ENCODE results near the gene HRG. TPM values are rescaled to one million over a fixed set of nuclear protein-coding genes. Genes with fewer than 3 reads are reported as not detected.
"Not testable (repeated sequence)": the region's sequence is repeated elsewhere in the genome, so short reads cannot be mapped to it uniquely, and the experiment has no call there.

HRG gene
- polyA plus RNA-seq, 3 donors from 2014 or later = not detected

DNA sequence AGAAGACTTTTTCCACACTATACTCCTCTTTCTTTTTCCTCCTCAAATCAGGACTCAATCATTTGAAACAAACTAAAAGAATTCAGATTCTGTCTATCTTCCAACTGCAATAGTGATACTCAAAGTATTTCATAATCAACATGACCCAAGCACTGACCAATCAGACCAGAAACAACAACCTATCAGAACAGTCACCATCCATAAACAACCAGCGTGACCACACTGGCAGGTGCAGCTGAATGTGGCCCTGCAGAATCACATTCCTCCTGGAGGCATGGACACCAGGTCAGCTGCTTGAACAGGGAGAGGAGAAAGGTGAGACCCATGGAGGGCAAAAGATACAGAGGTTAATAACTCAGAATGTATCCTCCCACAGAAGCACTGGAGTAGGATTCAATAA lies 13.3 kb downstream of the HRG start:
- peaks cover 4 to 17% of the 10 kb centered on the region in 2 donors for H3K4me1 Mint-ChIP-seq
- H3K27me3 Mint-ChIP-seq (ENCODE audit: low read depth in 3 of 3) = peaks cover 6 to 30% (median 27%) of the 10 kb centered on the region in 3 donors
- H3K4me3 Mint-ChIP-seq = no peak overlapping the region
- peaks cover 0 to 5% (median 0%) of the 10 kb centered on the region in 6 donors for H3K9me3 Mint-ChIP-seq
- H3K36me3 Mint-ChIP-seq = no peaks in the 10 kb centered on the region
- H3K27ac Mint-ChIP-seq = no peak overlapping the region
- DNase-seq = no peak

DNA sequence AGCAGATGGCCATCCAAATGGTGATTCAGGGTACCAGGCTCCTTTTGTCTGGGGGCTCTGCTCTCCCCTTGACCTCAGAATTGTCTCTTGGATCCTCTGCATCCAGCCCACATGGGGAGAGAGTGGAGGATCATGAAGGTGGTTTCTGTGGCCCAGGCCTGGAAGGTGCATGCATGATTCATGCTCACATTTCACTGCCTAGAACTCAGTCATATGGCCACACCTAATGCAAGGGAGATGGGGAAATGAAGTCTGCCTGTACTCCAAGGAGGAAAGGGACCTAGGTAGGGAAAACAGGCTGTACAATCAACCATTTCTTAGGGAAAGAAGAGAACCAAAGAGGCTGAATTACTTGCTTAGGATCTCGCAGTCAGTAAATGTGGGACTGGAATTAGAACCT lies 15.1 kb downstream of the HRG start:
- peaks cover 3 to 14% (median 9%) of the 10 kb centered on the region in 6 donors for H3K9me3 Mint-ChIP-seq
- DNase-seq = no peak
- peaks cover 0 to 8% (median 0%) of the 10 kb centered on the region in 3 donors for H3K36me3 Mint-ChIP-seq
- no peak overlapping the region for H3K27ac Mint-ChIP-seq
- peaks cover 11 to 31% (median 31%) of the 10 kb centered on the region in 3 donors for H3K27me3 Mint-ChIP-seq (ENCODE audit: low read depth in 3 of 3)
- no peak overlapping the region for H3K4me3 Mint-ChIP-seq
- peaks cover 11 to 34% of the 10 kb centered on the region in 2 donors for H3K4me1 Mint-ChIP-seq

DNA sequence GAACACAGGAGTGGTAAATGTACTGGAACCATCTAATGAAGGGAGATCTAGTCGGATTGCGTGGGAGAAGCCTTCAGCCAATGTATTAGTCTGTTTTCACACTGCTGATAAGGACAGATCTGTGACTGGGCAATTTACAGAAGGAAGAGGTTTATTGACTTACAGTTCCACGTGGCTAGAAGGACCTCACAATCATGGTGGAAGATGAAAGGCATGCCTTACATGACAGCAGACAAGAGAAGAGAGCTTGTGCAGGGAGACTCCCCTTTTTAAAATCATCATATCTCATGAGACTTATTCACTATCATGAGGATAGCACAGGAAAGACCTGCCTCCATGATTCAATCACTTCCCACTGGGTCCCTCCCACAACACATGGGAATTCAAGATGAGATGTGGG lies 17.0 kb downstream of the HRG start:
- Mint-ChIP-seq H3K4me3 (peak overlapping the region in 1 of 5 donors; percentile 9), H3K36me3 (peaks cover 0 to 8% (median 0%) of the 10 kb centered on the region in 3 donors), H3K27ac (no peak overlapping the region), H3K4me1 (peaks cover 30 to 53% of the 10 kb centered on the region in 2 donors), H3K27me3 (ENCODE audit: low read depth in 3 of 3) (peaks cover 14 to 36% (median 19%) of the 10 kb centered on the region in 3 donors), H3K9me3 (peaks cover 3 to 14% (median 9%) of the 10 kb centered on the region in 6 donors)
- no peak for DNase-seq

DNA sequence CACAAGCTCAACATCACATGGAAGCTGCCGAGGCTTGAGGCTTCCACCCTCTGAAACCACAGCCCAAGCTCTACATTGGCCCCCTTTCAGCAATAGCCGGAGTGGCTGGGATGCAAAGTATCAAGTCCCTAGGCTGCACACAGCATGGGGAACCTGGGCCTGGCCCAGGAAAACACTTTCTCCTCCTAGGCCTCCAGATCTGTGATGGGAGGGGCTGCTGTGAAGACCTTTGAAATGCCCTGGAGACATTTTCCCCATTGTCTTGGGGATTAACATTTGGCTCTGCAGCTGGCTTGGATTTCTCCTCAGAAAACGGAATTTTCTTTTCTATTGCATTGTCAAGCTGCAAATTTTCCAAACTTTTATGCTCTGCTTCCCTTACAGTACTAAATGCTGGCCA lies 18.2 kb downstream of the HRG start:
- Mint-ChIP-seq H3K9me3 (peaks cover 3 to 14% (median 9%) of the 10 kb centered on the region in 6 donors), H3K27ac (no peak overlapping the region), H3K4me3 (peak overlapping the region in 1 of 5 donors; percentile 64), H3K27me3 (ENCODE audit: low read depth in 3 of 3) (peaks cover 14 to 33% (median 16%) of the 10 kb centered on the region in 3 donors), H3K36me3 (peaks cover 0 to 8% (median 0%) of the 10 kb centered on the region in 3 donors), H3K4me1 (peaks cover 34 to 58% of the 10 kb centered on the region in 2 donors)
- no peak for DNase-seq

DNA sequence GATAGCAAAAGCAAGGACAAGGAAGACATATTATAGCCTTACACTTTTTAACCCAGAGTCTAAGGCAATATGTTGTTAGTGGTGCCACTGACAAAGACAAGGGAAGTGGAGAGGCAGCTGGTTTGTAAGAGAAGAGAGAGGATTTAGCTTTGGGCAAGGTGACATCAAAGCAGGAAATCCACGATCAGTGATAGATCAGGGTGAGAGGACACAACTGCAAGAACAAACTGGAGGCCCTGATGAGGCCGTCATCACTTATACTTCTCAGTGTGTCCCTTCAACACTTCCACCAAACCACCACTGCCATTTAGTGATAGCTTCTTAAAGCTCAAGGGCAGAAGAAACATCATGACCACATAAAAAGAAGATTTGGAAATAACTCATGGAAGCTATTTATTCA lies 20.7 kb downstream of the HRG start:
- peak; percentile 50 to 67 (median 66) for DNase-seq
- Mint-ChIP-seq H3K27ac (peak overlapping the region; percentile 5 to 55 (median 23)), H3K9me3 (peaks cover 3 to 14% (median 9%) of the 10 kb centered on the region in 6 donors), H3K4me1 (peaks cover 40 to 80% of the 10 kb centered on the region in 2 donors), H3K4me3 (peak overlapping the region; percentile 49 to 74 (median 53)), H3K27me3 (ENCODE audit: low read depth in 3 of 3) (peaks cover 13 to 29% (median 19%) of the 10 kb centered on the region in 3 donors)
- H3K36me3 Mint-ChIP-seq = not testable (repeated sequence)

DNA sequence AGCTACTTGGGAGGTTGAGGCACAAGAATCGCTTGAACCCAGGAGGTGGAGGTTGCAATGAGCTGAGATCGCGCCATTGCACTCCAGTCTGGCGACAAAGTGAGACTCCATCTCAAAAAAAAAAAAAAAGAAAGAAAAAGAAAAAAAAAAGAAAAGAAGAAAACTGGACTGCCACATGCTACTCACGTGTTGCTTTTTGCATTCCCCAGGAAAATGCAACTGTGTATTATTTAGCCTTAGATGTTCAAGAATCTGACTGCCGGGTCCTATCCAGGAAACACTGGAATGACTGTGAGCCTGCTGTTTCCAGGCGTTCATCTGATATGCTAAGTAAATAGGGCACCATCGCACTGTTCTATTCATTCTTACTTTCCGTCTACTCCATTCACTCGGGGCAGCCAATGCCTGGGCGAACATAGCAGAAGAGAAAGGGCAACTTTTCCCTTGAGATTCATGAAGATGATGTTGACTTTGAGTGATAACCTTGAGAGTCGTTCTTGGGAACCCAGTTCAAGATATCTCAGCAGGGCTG lies 21.4 kb downstream of the HRG start:
- H3K4me3 Mint-ChIP-seq = peak overlapping the region in 4 of 5 donors; percentile 13 to 56 (median 30)
- peaks cover 3 to 14% (median 9%) of the 10 kb centered on the region in 6 donors for H3K9me3 Mint-ChIP-seq
- H3K4me1 Mint-ChIP-seq = peaks cover 47 to 87% of the 10 kb centered on the region in 2 donors
- no peak for DNase-seq
- no peak overlapping the region for H3K27ac Mint-ChIP-seq
- peaks cover 12 to 34% (median 25%) of the 10 kb centered on the region in 3 donors for H3K27me3 Mint-ChIP-seq (ENCODE audit: low read depth in 3 of 3)
- H3K36me3 Mint-ChIP-seq = peaks cover 0 to 8% (median 0%) of the 10 kb centered on the region in 3 donors

DNA sequence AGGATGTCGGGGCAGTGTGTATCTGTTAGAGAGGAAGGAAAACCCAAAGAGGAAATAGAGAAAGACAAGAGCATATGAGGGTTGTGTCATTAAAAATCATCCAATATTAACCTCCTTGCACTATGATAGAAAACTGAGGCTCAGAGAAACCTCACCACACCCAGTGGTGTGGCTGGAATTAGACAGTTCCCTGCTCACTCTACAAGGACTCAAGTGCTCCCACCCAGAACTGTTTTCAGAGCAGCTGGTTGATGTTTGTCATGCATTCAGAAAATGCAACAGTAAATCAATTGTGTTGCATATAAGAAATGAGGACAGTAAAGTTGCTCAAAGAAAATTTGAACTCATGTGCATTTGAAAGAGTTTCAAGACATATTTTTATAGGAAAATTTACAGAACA lies 24.5 kb downstream of the HRG start:
- not testable (repeated sequence) for H3K36me3 Mint-ChIP-seq, DNase-seq, H3K9me3 Mint-ChIP-seq, H3K4me3 Mint-ChIP-seq, H3K27ac Mint-ChIP-seq
- peaks cover 42 to 70% of the 10 kb centered on the region in 2 donors for H3K4me1 Mint-ChIP-seq
- H3K27me3 Mint-ChIP-seq (ENCODE audit: low read depth in 3 of 3) = peaks cover 7 to 29% (median 23%) of the 10 kb centered on the region in 3 donors

DNA sequence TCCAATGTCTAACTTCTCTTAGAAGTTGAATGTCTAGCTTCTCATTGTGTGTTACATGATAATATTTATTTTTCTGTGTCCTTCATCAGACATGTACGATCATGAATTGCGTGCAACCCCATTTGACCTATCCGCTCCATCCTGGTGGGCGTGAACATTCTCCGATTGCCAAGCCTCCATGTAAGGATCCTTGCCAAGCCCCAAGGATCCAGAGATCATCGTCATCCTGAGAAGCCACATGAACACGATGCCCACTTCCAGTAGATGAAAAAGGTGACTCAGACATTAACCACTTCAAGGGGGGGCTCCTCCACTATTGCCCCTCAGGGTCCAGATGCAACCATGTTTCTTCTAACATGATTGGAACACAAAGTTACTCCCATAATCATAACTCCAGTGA lies 25.9 kb downstream of the HRG start:
- Mint-ChIP-seq H3K27me3 (ENCODE audit: low read depth in 3 of 3) (peaks cover 3 to 28% (median 18%) of the 10 kb centered on the region in 3 donors), H3K4me3 (peak overlapping the region; percentile 31 to 67 (median 45)), H3K27ac (peak overlapping the region in 1 of 6 donors; percentile 32), H3K4me1 (peaks cover 29 to 56% of the 10 kb centered on the region in 2 donors), H3K36me3 (no peaks in the 10 kb centered on the region), H3K9me3 (peaks cover 0 to 3% (median 0%) of the 10 kb centered on the region in 6 donors)
- no peak for DNase-seq

DNA sequence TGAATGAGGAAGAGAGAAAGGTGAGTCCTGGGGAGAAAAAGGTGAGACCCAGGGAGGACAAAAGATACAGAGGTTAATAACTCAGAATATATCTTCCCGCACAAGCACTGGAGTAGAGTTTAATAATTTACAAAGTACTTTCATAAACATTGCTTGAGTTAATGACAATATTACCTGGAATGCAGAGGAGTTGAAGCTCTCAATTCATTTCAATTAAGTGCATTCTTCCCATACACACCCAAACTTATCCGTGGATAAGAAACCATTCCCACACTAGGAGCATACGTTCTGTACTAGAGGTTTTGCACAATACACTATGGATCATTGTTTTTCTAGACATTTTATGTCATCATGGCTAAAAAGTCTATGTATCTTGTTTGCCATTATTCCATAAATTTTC lies 28.0 kb downstream of the HRG start:
- Mint-ChIP-seq H3K4me3 (no peak overlapping the region), H3K27ac (no peak overlapping the region), H3K27me3 (ENCODE audit: low read depth in 3 of 3) (peaks cover 3 to 30% (median 16%) of the 10 kb centered on the region in 3 donors), H3K9me3 (peaks cover 0 to 3% (median 0%) of the 10 kb centered on the region in 6 donors), H3K4me1 (peaks cover 14 to 40% of the 10 kb centered on the region in 2 donors), H3K36me3 (no peaks in the 10 kb centered on the region)
- no peak for DNase-seq

DNA sequence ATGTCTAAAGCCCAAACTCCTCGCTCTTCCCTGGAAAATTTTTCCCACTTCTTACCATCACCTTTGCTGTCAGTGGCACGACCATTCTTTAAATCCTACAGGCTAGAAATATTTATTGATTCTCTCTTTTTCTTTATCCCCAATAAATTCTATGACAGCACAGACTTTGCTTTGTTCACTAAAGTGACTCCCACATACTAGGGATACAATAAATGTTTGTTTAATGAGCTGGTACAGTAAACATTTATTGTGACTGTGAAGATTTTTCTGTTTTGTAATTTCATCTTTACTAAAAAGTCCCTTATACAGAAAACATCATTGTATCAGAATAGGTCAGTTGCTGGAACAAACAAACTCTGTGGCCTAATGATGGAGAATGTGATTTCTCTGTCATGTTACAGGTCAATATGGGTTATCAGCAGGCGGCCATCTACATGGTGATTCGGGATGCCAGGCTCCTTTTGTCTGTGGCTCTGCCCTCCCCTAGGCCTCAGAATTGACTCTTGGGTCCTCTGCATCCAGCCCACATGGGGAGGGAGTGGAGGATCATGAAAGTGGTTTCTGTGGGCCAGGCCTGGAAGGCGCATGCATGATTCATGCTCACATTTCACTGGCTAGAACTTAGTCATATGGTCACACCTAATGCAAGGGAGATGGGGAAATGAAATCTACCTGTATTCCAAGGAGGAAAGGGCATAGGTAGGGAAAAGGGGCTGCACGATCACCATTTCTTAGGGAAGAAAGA lies 28.6 kb downstream of the HRG start:
- no peaks in the 10 kb centered on the region for H3K36me3 Mint-ChIP-seq
- H3K4me3 Mint-ChIP-seq = no peak overlapping the region
- H3K27ac Mint-ChIP-seq = no peak overlapping the region
- no peak for DNase-seq
- H3K9me3 Mint-ChIP-seq = peaks cover 0 to 3% (median 0%) of the 10 kb centered on the region in 6 donors
- H3K4me1 Mint-ChIP-seq = peaks cover 14 to 38% of the 10 kb centered on the region in 2 donors
- H3K27me3 Mint-ChIP-seq (ENCODE audit: low read depth in 3 of 3) = peaks cover 3 to 26% (median 16%) of the 10 kb centered on the region in 3 donors

DNA sequence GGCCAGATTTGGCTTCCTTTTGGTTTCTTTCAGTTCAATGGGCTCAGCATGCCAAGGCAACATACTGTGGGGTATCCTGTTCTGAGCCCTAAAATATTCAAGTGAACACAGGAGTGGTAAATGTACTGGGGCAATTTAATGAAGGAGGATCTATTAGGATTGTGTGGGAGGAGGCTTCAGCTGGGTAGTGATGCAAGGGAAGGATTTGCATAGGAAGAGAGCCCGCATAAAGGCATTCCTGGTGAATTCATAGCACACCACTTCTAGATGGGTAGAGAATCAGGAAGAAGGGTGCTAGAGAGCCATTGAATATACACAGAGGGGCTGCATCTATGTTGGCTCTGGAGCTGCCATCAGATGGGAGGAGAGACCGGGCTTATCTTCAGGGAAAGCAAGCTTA lies 30.7 kb downstream of the HRG start:
- Mint-ChIP-seq H3K36me3 (no peaks in the 10 kb centered on the region), H3K4me1 (peaks cover 8 to 17% of the 10 kb centered on the region in 2 donors), H3K9me3 (peaks cover 0 to 2% (median 0%) of the 10 kb centered on the region in 6 donors), H3K27ac (no peak overlapping the region), H3K4me3 (no peak overlapping the region), H3K27me3 (ENCODE audit: low read depth in 3 of 3) (peaks cover 8 to 17% (median 13%) of the 10 kb centered on the region in 3 donors)
- no peak for DNase-seq

DNA sequence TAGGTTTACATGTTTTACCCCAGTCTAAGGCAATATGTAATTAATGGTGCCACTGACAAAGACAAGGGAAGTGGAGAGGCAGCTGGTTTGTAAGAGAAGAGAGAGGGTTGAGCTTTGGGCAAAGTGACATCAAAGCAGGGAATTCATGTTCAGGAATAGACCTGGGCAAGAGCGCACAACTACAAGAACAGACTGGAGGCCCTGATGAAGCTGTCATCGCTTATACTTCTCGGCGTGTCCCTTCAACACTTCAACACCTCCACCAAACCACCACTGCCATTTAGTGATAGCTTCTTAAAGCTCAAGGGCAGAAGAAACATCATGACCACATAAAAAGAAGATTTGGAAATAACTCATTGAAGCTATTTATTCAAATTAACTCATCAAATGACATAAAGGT lies 31.7 kb downstream of the HRG start:
- peaks cover 0 to 2% (median 0%) of the 10 kb centered on the region in 6 donors for H3K9me3 Mint-ChIP-seq
- no peak for DNase-seq
- no peak overlapping the region for H3K27ac Mint-ChIP-seq
- no peaks in the 10 kb centered on the region for H3K36me3 Mint-ChIP-seq
- no peak overlapping the region for H3K4me3 Mint-ChIP-seq
- H3K27me3 Mint-ChIP-seq (ENCODE audit: low read depth in 3 of 3) = peaks cover 4 to 10% (median 8%) of the 10 kb centered on the region in 3 donors
- peaks cover 0 to 8% of the 10 kb centered on the region in 2 donors for H3K4me1 Mint-ChIP-seq

DNA sequence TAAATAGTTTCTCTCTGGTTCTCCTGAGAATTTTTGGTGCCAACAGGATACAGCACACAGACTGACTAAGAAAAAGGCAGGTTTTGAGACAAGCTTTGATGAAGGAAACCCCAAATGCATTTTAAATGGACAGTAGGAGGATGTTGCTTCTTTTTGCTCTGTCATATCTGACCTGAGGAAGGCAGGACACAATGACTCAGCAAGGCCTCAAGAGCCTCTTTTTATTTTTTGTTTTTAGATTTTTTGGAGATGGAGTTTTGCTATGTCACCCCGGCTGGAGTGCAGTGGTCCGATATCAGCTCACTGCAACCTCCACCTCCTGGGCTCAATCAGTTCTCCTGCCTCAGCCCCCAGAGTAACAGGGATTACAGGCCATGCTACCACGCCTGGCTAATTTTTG lies 34.5 kb downstream of the HRG start:
- no peak for DNase-seq
- Mint-ChIP-seq H3K27me3 (ENCODE audit: low read depth in 3 of 3) (peaks cover 2 to 11% (median 9%) of the 10 kb centered on the region in 3 donors), H3K4me1 (no peaks in the 10 kb centered on the region), H3K36me3 (no peaks in the 10 kb centered on the region), H3K27ac (no peak overlapping the region), H3K4me3 (no peak overlapping the region), H3K9me3 (no peaks in the 10 kb centered on the region)

DNA sequence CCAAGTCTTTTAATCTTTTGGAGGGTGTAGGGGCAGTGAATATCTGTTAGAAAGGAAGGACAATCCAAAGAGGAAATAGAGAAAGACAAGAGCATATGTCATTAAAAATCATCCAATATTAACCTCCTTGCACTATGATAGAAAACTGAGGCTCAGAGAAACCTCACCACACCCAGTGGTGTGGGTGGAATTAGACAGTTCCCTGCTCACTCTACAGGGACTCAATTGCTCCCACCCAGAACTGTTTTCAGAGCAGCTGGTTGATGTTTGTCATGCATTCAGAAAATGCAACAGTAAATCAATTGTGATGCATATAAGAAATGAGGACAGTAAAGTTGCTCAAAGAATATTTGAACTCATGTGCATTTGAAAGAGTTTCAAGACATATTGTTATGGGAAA lies 36.6 kb downstream of the HRG start:
- H3K27ac Mint-ChIP-seq, H3K9me3 Mint-ChIP-seq, H3K4me3 Mint-ChIP-seq, DNase-seq, H3K36me3 Mint-ChIP-seq: not testable (repeated sequence)
- peaks cover 12 to 16% of the 10 kb centered on the region in 2 donors for H3K4me1 Mint-ChIP-seq
- peaks cover 8 to 17% (median 12%) of the 10 kb centered on the region in 3 donors for H3K27me3 Mint-ChIP-seq (ENCODE audit: low read depth in 3 of 3)
